ENCODE results near the gene STAC.

DNA sequence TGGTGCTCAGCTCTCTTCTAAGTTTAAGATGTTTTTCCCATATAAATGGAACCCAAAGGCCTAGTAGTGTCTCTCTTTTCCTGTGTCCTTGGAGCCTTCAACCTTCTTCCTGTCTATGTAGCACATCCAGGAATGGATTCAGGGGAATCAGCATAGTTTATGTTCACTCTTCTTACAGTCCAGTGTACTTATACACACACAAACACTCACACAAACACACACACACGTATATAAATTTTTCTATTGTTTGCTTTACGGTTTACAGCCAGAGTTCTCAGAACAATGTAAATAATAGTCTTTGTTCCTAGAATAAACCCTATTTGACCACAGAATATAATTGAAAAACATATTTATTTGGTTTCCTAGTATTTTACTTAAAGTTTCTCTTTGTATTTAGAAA lies 36.9 kb downstream of the STAC start:
- TF ChIP-seq POLR2A (IDR thresholded peaks at IDR 0.05) = no peak
- TF ChIP-seq, protein P1, sequence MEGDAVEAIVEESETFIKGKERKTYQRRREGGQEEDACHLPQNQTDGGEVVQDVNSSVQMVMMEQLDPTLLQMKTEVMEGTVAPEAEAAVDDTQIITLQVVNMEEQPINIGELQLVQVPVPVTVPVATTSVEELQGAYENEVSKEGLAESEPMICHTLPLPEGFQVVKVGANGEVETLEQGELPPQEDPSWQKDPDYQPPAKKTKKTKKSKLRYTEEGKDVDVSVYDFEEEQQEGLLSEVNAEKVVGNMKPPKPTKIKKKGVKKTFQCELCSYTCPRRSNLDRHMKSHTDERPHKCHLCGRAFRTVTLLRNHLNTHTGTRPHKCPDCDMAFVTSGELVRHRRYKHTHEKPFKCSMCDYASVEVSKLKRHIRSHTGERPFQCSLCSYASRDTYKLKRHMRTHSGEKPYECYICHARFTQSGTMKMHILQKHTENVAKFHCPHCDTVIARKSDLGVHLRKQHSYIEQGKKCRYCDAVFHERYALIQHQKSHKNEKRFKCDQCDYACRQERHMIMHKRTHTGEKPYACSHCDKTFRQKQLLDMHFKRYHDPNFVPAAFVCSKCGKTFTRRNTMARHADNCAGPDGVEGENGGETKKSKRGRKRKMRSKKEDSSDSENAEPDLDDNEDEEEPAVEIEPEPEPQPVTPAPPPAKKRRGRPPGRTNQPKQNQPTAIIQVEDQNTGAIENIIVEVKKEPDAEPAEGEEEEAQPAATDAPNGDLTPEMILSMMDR (IDR thresholded peaks at IDR 0.05) = no peak
